ENCODE results near the gene ATP11A.

ATP11A gene

GRCh38 chr13:112890316-112891145 is 200.7 kb downstream of the ATP11A start:
- no peak for DNase-seq (ENCODE audit: low read depth in 1 of 2, low spot score in 1 of 2)

- DNase-seq (ENCODE audit: low read depth in 1 of 2, low spot score in 1 of 2): no peak
These were observed 201.9 kb downstream of the ATP11A start for GRCh38 chr13:112891477-112892401.

- DNase-seq (ENCODE audit: low read depth in 1 of 2, low spot score in 1 of 2): no peak
These were observed 202.8 kb downstream of the ATP11A start for GRCh38 chr13:112892426-112893206.

GRCh38 chr13:112893207-112893569 is 203.3 kb downstream of the ATP11A start:
- DNase-seq (ENCODE audit: low read depth in 1 of 2, low spot score in 1 of 2): no peak

GRCh38 chr13:112893570-112894422 is 204.0 kb downstream of the ATP11A start:
- no peak for DNase-seq (ENCODE audit: low read depth in 1 of 2, low spot score in 1 of 2)

GRCh38 chr13:112894423-112894672 is 204.5 kb downstream of the ATP11A start:
- no peak for DNase-seq (ENCODE audit: low read depth in 1 of 2, low spot score in 1 of 2)

GRCh38 chr13:112894673-112895481 is 205.0 kb downstream of the ATP11A start:
- no peak for DNase-seq (ENCODE audit: low read depth in 1 of 2, low spot score in 1 of 2)

- DNase-seq (ENCODE audit: low read depth in 1 of 2, low spot score in 1 of 2): no peak
These were observed 206.0 kb downstream of the ATP11A start for GRCh38 chr13:112895521-112896465.

- DNase-seq (ENCODE audit: low read depth in 1 of 2, low spot score in 1 of 2): no peak
These were observed 207.1 kb downstream of the ATP11A start for GRCh38 chr13:112896736-112897602.

- no peak for DNase-seq (ENCODE audit: low read depth in 1 of 2, low spot score in 1 of 2)
These were observed 207.7 kb downstream of the ATP11A start for GRCh38 chr13:112897603-112897955.

- no peak for DNase-seq (ENCODE audit: low read depth in 1 of 2, low spot score in 1 of 2)
These were observed 208.2 kb downstream of the ATP11A start for GRCh38 chr13:112897956-112898620.

- no peak for DNase-seq (ENCODE audit: low read depth in 1 of 2, low spot score in 1 of 2)
These were observed 208.9 kb downstream of the ATP11A start for GRCh38 chr13:112898621-112899280.

- DNase-seq (ENCODE audit: low read depth in 1 of 2, low spot score in 1 of 2): no peak
These were observed 209.7 kb downstream of the ATP11A start for GRCh38 chr13:112899281-112900225.

- no peak for DNase-seq (ENCODE audit: low read depth in 1 of 2, low spot score in 1 of 2)
These were observed 210.4 kb downstream of the ATP11A start for GRCh38 chr13:112900226-112900600.

GRCh38 chr13:112900691-112901091 is 210.9 kb downstream of the ATP11A start:
- DNase-seq (ENCODE audit: low read depth in 1 of 2, low spot score in 1 of 2): no peak
